VCaP (cell line): Measurements from ENCODE around the gene L3MBTL4.

Source experiments
- H3K27ac ChIP-seq: fragments of 450-650 bp; 2 replicates; pipeline ENCODE4 v1.5.1; 2017
- CTCF ChIP-seq: fragments of 450-650 bp; conservative IDR thresholded peaks from 2 replicates; pipeline ENCODE4 v1.5.1; 2017; ENCODE audit warnings: mild to moderate bottlenecking, moderate library complexity

L3MBTL4 gene

GRCh38 chr18:6015364-6015763 is 399.3 kb downstream of the L3MBTL4 start:
- no peak for TF ChIP-seq CTCF
- no peak overlapping the region for H3K27ac ChIP-seq

DNA sequence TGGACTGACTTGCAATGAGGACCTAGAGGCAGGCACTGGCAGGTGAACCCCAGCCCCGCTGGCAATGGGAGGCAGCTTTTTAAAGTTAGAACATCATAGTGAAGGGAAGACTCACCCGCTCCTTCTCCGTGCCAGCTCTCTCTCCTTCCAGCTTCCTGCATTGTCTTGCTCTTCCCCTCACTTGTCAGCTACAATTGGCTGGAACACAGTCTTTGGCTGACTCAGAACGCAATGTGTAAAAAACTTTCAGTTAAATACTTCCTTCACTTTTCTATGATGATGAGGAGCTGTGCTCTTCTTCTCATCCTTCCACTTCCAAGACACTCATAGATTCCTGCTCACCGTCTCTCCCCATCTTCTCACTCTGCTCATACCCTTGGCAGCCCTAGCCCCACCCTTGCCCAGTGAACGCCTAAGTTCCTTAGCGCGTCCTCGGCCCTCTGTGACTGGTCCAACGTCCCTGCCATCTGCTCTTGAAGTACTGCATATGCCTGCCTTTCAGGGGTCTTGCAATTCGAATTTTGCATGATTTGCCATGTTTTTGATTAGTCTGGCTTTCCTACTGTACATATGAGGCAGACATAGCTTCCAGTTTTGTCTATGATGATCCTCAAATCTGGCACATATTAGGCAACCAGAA is 401.4 kb downstream of the L3MBTL4 start:
- no peak for TF ChIP-seq CTCF
- no peak overlapping the region for H3K27ac ChIP-seq

DNA sequence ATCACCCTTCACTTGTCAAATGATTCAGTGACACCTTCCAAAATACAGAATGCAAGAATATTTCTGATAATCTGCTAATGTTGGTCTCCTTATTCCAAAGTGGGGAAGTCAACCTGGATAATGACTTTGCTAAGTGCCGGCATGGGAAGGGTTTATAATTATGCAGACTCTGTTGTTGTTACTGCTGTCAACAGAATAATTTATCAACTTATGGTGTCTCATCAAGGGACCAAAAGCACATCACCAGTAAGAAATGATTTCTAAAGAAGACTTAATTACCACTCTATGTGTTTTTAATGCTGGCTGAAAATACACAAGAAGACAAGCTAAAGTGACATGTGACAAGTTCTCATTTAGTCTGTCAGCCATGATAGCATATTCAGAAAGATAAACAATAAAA is 403.8 kb downstream of the L3MBTL4 start:
- TF ChIP-seq CTCF: no peak
- H3K27ac ChIP-seq: no peak overlapping the region

GRCh38 chr18:6010284-6010683 is 404.4 kb downstream of the L3MBTL4 start:
- TF ChIP-seq CTCF: no peak
- H3K27ac ChIP-seq: no peak overlapping the region

DNA sequence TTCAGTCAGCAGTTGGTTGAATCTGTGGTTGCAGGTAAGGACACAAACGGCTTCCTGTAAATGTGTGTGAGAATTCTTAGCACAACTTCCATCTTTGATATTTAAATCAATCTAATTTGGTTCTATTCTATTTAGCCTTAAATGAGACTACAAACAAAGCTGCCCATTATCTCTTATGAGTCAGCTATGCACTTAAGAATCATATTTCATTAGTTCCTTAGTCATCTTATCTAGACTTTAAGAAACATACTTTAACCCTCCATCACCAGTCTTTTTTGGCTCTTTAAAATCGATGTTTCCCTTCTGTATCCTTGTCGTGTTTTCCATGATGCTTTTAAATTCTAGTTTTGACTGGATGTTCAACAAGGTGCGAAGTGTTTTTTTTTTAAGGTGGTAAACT is 405.0 kb downstream of the L3MBTL4 start:
- TF ChIP-seq CTCF: no peak
- H3K27ac ChIP-seq: no peak overlapping the region

DNA sequence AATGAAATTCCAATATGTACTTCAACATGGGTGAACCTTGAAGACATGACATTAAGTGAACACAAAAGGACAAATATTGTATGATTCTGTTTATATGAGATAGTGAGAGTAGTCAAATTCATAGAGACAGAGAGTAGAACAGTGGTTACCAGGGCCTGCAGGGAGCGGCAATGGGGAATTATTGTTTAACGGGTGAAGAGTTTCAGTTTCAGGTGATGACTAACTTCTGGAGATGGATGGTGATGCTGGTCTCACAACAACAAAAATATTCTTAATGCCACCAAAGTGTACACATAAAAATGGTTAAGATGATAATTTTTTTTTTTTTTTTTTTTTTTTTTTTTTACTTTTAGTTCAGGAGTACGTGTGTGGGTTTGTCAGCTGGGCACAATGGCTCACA is 410.0 kb downstream of the L3MBTL4 start:
- no peak overlapping the region for H3K27ac ChIP-seq
- no peak for TF ChIP-seq CTCF

- H3K27ac ChIP-seq: no peak overlapping the region
- TF ChIP-seq CTCF: no peak
Observed at GRCh38 chr18:6004119-6004518, 410.6 kb downstream of the L3MBTL4 start.

- no peak for TF ChIP-seq CTCF
- H3K27ac ChIP-seq: no peak overlapping the region
Observed at GRCh38 chr18:6001867-6002266, 412.8 kb downstream of the L3MBTL4 start.
